Measurements from ENCODE around the gene CLDN12.

GRCh38 chr7:90453259-90453891 lies 50.1 kb downstream of the CLDN12 start:
- TF ChIP-seq POLR2A (IDR thresholded peaks at IDR 0.05; ENCODE audit: low read length), result no peak
- TF ChIP-seq GATA1 (IDR thresholded peaks at IDR 0.05; ENCODE audit: low read depth, low read length), result no peak

All from erythroblast (primary cell).